HG02759 (cell line): ENCODE data around the gene CIITA.

Experiments
- ATAC-seq: cut with Tn5 transposase; IDR thresholded peaks from one replicate; pipeline ENCODE4 v1.9.1; 2021; ENCODE audit warnings: mild to moderate bottlenecking, moderate library complexity; ENCODE audit not compliant: unreplicated experiment

CIITA gene

DNA sequence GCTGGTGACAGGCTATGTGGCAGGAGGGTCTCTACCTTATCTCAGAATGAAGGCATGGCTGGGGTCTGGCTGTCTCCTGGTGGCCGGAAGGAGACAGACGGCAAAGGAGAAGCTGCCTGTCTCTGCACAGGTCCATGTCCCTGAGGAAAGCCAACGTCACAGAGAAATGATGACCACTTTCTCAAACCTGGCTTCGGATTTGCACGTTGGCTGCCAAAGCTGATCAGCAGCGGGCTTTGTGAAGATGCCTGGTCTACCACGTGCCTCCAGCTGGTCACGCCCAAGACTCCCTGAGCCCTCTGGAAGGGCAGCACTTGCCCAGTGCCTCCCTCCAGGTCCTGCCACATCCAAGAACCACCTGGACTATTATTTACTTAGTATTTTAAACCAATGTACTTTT, 56.9 kb downstream of the CIITA start:
- ATAC-seq: no peak

DNA sequence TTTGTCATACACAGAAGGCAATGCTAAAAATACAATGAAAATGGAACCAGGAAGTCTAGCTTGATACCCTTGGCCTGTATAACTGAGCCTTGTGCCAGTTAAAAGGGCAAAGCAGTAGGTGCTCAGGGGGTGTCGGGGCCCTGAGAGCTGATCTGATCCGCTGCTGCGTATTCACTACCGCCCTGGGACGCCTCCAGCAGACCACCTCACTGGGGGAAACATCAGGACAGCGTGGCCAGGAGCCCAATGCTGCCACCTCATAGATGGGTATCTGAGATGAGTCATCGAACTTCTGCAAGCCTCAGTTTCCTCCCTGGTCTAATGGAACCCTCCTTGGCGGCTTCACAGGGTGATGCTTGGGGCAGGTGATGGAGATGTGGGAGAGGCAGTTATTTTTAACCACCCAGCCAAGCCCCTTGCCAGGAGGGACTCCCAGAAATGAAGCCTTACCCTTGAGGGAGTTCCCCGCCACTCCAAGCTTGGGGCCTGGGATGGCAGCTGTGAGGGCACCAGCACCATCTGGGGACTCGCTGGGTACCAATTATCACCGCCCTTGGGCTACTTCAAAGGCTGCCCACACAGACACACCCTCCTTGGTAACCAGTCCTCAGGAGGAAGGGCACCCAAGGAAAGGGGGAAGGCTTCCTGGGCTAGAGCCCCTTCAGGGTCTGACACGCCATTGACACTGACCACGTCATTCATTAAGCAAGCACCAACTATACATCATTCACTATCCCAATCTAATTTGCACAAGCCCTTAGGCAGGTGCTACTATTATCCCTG, 57.5 kb downstream of the CIITA start:
- ATAC-seq: no peak

DNA sequence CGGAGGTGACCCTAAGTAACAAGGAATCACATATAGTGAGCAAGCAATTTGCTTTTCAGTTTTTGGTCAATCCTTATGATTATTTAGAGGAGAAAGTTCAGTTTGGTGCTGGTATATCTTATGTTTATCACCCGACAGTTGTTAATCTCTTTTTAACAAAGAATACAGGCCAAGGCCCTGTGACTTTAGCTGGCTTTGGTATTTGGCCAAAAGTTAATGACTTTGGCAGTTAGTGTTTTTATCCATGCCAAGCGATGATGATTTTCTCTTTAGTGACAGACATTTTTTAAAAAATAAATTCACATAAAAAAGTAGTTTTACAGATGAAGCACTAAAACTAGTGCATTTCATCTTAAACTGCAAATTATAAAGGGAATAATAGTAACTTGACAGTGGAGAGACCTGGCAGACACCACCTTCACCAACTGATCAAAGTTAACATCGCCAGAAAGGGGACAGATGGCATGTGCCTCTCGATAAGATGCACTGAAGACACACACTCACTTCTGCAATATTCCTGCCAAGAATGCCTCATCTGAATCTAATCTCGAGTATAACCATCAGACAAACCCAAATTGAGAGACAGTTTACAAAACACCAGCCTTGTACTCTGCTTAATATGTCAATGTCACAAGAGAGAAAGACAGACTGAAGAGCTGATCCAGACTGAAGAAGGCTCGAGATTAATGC, 58.4 kb downstream of the CIITA start:
- no peak for ATAC-seq

DNA sequence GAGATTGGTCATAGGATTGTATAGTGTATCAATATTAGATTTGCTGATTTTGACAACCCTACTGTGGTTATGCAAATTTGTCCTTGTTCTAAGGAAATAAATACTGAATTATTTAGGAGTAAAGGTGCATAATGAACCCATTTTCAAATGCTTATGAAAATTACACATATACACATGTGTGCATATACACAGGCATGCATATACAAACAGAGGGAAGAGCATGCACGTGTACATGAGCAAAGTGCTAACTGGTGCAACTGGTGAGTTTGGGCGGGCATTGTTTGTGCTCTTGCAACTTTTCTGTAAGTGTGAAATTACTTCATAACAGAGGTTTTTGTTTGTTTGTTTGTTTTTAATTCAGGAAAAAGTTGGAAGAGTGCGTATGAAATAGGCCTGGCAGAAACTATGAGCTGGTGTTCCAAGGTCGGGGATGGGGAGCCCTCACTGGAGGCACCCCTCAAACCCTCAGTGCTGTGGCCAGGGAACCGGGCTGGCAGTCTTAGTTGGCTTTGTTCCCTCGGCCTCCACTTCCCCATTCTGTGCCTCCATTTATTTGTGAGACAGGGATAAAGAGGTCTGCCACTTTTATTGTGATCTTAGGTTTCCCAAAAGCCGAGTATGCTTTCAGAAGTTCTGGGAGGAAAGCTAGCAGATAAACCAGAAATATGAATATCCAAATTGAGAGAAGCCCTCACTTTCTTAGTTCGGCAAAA, 59.4 kb downstream of the CIITA start:
- no peak for ATAC-seq

DNA sequence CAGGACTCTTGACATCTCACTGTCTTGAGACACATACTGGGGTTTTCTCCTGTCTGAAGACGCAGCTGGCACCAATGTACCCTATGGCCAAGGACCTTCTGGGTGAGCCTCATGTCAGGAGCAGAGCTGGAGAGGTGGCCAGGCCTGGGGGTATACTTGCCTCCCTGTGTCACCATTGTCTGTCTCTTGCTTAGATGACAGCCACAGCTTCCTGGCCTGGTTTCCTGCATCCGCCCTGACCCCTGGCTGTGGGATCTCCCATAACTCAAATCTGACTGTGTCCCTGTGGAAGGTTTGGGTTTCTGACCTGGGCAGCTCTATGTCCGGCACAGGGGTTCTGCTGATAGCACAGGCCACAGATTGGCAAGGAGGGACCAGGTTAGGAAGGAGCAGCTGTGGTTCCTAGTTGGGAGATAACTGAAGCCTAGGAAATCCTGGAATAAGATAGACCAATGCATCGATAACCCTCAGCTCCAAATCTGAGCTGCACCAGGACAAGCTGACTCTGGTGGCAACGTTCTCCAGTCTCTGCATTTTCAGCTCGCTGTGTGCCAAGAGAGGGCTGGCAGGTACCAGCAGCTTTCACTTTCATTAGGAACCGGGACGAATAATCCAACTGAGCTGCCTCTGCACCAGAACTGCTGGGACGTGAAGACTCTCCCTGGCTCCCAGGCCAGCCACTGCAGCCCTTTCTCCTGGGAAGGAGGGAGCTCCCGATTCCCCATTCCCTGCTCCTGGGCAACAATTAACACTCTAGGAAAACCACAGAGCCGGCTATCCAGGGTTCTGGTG, 60.3 kb downstream of the CIITA start:
- ATAC-seq: no peak

DNA sequence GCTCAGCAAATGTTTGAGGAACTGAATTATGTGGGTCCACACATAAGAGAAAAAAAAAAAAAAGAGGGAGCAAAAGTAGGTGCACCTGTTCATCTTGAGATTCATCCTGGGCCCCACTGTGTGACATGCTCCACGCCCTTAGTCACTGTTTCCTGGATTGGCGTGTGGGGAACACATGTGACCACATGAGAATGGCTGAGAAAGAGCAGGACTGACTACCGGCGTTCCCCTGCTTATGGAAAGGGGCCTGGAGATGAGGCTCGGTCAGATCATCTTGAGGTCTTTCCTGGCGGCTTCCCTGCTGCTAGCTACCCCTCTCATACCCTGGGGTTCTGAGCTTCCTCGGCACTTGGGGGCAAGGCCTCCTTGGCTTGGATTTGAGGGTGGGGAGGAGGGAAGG, 61.3 kb downstream of the CIITA start:
- no peak for ATAC-seq

DNA sequence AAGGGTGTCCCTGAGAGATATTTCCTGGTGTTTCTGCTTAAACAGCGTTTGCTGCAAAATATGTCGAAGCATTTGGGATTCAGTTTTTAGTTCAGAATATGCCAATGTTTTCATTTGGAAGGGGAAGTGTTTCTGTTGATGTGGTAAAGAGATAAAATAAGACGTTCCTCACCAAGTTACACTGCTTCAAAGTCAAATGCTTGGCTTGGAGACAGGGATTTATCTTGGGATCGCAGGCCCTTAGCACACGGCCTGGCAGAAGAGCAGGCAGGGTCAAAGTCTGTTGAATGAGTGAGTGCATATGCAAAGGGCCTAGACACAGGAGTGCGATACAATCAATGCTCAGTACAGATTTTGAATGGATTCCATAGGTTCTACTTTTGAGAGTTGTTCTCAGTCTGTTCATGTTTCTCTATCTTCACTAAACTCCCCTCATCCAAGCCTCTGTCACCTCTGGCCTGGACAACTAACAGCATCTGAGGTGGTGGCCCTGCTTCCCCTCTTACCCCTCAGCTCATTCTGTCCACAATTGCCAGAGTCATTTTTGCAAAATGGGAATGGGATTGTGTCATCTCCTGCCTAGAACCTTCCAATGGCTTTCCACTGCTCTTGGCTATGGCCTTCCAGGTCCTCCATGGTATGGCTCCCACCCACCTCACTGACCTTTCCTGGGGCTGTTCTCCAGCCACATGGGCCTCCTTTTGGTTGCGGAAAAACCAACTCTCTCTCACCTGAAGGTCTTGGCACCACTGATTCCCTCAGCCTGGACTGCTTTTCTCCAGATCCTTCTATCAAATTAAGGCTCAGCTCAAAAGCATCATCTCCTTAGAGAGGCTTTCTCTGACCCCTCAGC, 62.0 kb downstream of the CIITA start:
- no peak for ATAC-seq

DNA sequence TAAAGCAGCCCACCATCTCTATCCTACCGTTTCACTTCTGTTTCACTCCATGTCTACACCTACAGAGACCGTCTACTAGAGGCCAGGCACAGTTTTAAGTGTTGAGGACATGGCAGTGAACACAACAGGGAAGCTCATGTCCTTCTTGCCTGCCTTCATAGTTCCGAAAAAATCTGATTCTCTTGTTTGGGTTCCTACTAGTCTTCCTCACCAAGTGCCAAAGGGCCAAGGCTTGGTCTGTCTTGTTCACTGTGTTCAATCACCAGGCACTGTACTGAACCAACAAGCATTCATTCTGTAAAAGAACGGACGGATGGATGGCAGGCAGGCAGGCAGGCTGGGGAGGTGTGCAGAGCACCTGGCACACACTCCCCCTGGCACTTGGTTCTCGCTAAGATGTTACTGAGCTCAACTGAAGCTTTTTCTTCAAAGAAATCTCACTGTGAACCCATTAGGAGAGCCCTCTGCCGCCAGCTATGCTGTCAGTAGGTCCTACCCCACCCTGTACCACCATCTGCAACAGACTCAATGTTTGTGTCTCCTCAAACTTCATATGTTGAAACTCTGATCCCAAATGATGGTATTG, 62.7 kb downstream of the CIITA start:
- no peak for ATAC-seq

DNA sequence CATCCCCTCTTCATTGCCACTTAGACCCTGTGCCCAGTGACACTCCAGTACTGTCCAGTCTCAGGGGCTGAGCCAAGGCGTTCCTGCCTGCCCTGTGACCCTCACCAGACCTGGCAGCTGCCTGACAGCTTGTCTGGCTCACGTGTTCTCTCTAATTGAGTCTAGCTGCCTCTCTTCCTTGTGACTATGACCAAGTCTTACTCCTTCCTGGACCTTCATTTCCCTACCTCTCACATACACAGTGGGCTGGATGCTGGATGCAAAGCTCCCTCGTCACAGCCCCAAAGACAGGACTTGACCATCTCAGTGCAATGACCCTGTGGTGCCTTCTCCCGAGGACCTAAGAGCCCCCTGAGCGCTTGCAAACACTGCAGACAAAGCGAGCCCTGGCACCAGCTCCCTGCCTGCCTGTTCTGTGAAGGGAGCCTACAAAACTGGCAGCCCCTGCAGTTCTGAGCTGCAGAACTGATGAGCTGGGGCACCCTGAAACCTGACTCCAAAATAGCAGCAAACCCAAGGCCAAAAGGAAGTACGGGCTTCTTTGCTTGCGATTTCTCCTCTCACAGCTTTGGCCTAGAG, 63.6 kb downstream of the CIITA start:
- no peak for ATAC-seq

DNA sequence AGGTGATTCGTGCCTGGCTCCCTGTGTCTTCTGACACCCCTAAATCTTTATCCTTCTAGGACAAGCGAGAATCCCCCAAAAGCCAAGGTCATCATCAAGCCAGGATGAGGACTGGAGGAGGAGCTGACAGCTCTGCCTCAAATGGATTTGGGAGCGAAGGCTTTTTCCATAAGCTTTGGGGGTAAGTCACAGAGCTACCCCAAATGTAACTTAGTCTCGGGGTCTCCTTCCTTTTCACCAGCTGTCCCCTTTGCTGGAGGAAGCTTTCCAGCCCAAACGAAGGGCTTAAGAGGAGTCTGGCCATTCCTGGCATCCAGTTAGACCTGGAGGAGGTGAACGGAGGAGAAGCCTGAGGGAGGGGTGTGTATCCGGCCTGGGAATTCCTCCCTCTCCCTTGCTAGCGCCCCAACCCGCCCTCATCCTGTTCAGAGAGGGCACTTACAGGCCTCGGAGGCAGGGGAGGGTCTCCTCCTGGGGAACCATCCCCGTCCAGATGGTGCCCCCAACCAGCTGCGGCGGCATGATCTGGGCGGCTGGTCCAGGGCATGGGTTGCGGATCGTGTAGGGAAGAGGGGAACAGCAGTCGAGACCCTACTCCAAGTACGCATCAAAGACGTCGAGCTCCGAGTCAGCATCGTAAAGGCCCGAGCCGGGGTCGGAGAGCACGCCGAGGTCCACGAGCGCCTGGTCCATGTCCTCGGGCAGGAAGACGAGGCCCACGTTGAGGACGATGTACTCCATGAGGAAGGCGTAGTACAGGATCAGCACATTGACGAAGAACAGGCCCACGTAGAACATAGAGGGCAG, 64.3 kb downstream of the CIITA start:
- no peak for ATAC-seq

DNA sequence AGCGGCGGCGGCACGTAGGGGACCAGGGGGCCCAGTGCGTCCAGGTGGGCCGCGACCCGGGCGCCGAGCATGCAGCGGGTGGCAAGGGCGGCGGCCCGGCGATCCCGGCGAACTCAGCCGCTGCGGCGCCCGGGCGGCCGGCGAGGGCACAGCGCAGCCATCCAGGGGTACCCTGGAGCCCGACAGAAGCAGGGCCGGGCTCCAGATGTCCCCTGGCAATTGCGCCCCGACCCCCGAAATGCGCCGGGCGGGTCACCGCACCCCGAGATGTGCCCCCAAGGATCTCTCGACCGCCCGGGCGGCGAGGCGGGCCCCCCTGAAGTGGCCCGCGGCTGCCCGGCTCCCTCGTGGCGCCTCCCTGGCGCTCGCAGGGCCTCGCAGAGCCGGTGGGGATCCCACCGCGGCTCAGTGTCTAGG, 64.9 kb downstream of the CIITA start:
- peak; percentile 15 for ATAC-seq

DNA sequence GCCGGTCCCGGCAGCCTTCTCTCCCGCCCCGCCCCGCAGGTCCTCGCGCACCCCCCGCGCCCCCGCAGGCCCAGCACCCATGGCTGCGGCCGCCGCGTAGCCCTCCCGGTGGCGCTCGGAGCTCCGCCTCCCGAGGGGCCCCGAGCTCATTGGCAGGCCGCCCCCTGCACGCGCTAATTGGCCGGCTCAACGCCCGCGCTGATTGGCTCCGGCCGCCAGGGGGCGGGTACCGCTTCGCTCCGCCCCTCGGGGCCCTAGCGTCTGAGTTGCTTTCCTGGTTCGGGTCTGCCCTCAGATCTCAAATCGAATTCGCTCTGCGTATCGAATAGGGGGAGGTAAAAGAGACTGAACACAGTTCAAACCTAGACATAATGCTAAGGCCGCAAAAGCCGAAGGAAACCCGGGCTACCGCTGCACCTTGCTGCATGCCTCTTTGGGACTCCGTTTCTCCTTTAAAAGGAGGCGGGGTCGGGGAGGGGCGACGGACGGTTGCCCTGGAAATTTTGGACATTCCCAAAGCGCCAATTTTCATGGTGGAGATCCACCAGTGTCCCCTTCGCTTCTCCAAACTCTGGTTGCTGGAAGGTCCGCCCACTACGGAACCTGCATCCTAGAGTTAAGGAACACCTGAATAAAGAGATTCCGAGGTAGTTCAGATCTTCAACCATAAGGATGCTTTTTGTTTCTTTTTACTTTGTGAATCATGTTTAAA, 65.5 kb downstream of the CIITA start, which contains the start of gene DEXI:
TSS of gene DEXI (minus strand) at position 117 of the 712 bp plus-strand sequence. CDS start 463 bp downstream, outside the sequence.
- ATAC-seq: peak; percentile 74

DNA sequence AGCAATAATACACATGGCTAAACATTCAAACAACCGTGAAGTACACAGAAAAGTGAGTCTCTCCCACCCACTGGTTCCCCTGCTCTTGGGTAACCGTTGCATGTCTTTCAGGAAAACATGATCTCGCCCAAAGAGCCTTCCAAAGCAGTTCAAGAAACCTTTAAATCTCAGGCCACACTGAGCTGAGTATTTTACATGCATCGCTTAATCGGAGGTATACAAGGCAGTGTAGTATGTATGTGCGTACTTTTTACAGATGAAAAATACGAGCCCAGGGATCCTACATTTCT, 66.0 kb downstream of the CIITA start:
- no peak for ATAC-seq

DNA sequence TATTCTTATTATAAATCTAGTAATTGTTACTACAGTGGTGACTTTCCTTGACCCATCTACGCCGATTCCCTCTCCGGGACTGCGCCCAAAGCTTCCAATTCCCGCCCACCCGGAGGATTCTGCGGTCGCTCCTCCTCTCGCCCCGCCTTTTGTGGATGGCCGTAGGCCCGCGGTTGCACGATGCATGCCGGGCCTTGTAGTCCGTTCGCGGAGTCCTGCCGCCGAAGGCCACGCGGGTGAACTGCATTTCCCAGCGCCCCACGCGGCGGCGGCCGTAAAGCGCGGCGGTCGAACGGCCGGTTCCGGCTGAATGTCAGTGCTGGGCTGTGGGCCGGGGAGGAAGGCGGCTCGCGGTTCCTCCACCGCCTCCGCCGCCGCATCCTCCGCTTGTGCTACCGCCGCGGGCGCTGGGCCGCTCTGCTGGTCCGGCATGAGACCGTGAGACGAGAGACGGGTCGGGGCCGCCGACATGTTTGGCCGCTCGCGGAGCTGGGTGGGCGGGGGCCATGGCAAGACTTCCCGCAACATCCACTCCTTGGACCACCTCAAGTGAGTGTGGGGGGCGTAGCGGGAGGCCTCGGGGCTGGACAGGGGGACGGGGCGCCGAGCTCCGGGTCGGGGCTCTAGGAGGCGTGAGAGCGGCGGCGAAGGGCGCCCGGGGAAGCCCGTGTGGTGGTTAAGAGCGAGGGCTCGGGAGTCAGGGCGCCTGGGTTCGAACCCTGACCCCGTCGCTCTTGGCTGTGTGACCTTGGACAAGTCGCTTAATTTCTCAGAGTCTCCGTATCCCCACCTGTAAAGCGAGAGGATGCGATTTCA, 67.5 kb downstream of the CIITA start, which contains the start of gene CLEC16A:
TSS of gene CLEC16A (plus strand) at position 316 of the 816 bp plus-strand sequence. CDS start at position 470, 154 bp downstream.
- ATAC-seq: peak; percentile 70

DNA sequence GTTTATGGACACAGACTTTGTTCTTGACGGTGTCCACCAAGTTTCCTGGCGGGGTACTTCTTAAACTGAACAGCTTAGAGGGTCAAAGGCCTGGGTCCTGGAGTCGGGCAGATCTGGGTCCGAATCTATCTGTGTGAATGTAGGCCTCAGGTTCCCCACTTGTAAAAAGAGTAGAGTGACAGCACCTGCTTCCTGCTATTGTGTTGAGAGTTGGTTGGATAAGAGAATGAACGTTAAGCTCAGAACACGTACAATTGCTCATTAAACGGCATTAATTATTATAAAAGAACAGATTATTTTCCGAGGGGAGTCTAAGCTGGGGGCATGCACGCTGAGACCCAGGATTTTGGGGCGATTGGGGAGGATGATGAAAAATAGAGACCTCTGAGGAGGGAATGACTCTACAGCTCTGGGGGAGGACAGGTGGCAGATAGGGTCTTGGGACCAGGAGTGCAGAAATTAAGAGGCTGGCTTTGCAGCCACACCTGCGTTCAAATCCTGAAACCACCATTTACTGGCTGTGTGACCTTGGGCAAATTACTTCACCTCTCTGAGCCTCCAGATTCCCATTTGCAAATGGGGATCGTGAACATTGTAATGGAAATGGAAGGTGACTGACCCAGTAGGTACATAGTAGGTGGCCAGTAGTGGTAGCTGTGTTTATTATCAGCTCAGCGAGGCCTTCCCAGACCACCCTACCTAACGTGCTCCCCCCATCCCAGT, 68.2 kb downstream of the CIITA start:
- ATAC-seq: no peak

DNA sequence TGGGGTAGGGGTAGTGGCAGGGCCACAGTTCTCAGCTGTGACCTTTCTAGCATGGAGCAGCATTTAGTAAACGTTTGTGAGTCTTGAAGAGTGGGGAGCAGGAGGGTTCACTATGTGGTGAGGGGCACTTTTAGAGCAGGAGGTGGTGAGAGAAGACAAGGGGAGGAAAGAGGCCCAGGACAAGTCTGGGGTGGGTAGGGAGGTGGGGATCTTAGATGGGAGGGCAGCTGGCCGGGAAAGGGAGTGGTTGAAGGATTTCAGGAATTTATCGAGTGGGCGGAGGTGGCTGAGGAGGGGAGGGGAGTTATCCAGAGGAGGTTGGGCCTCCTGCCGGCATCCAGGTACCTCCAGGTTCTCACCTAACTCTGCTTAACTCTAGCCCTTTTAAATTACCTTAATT, 69.3 kb downstream of the CIITA start:
- ATAC-seq: no peak
